H1 (cell line): Measurements from ENCODE around the gene CSRNP3. TPM values are rescaled to one million over a fixed set of nuclear protein-coding genes. Genes with fewer than 3 reads are reported as not detected.

Experiments used
- CTCF ChIA-PET: fragments of 300-600 bp; sonication (Branson Sonifier 250); formaldehyde crosslinking; loops from one replicate; lab custom pipeline; 2021; ENCODE audit not compliant: partially characterized antibody; lab: Charles Lee
- POLR2A ChIA-PET: fragments of 300-600 bp; sonication (Branson Sonifier 250); formaldehyde crosslinking; loops from one replicate; lab custom pipeline; 2021; ENCODE audit warnings: inconsistent platforms; ENCODE audit not compliant: partially characterized antibody; lab: Charles Lee
- DNase-seq, 2 experiments: peaks; one replicate each; pipeline versions ENCODE4 v3.0.0 to v3.0.0-alpha.2; 2010 to 2022; ENCODE audit warnings: low spot score in 2 of 2, low read depth in 1 of 2, mixed read lengths in 1 of 2
- FAIRE-seq: peaks from 2 replicates; lab custom pipeline; 2011; peaks lifted over from hg19 to GRCh38; lab: Jason Lieb, UNC
- H2AFZ ChIP-seq: 2 replicates; pipeline ENCODE4 v1.8.1; 2012; ENCODE audit warnings: low read length, inconsistent platforms
- H2AK5ac ChIP-seq: 2 replicates; pipeline ENCODE4 v1.6.1; 2013; ENCODE audit warnings: low read depth, low read length
- H2BK120ac ChIP-seq: replicated peaks from 2 replicates; pipeline ENCODE3; 2013; ENCODE audit warnings: low read depth, low read length, inconsistent platforms
- H2BK12ac ChIP-seq: 2 replicates; pipeline ENCODE4 v1.6.1; 2013; ENCODE audit warnings: low read depth, low read length
- H2BK15ac ChIP-seq: 2 replicates; pipeline ENCODE4 v1.6.1; 2013; ENCODE audit warnings: low read length
- H2BK20ac ChIP-seq: 2 replicates; pipeline ENCODE4 v1.6.1; 2013; ENCODE audit warnings: low read length
- H2BK5ac ChIP-seq: 2 replicates; pipeline ENCODE4 v1.6.1; 2013; ENCODE audit warnings: low read depth, low read length
- H3K14ac ChIP-seq: 2 replicates; pipeline ENCODE4 v1.6.1; 2013; ENCODE audit warnings: inconsistent platforms; ENCODE audit not compliant: insufficient read length
- H3K18ac ChIP-seq: 2 replicates; pipeline ENCODE4 v1.6.1; 2013; ENCODE audit warnings: low read length; ENCODE audit errors: extremely low read depth
- H3K23ac ChIP-seq: 2 replicates; pipeline ENCODE4 v1.6.1; 2013; ENCODE audit warnings: inconsistent platforms; ENCODE audit not compliant: insufficient read length
- H3K23me2 ChIP-seq: 2 replicates; pipeline ENCODE4 v1.6.1; 2013; ENCODE audit warnings: low read depth, low read length
- H3K27ac ChIP-seq: 2 replicates; pipeline ENCODE4 v1.6.1; 2011; ENCODE audit warnings: low read depth, low read length, inconsistent platforms
- H3K27me3 ChIP-seq, 4 experiments: replicated peaks in 1 of 4; 1 replicate in 1 of 4; 2 replicates in 3 of 4; pipeline versions ENCODE4 v1.6.1 to v1.8.1; 2011 to 2013; ENCODE audit warnings: low read length in 3 of 4, mild to moderate bottlenecking in 3 of 4, inconsistent platforms in 2 of 4, mixed read lengths in 2 of 4, moderate library complexity in 1 of 4; ENCODE audit not compliant: control insufficient read depth in 3 of 4, insufficient read depth in 3 of 4; ENCODE audit errors: extremely low read depth in 1 of 4
- H3K36me3 ChIP-seq, 4 experiments: 2 replicates each; pipeline versions ENCODE4 v1.6.1 to v1.8.1; 2011 to 2013; ENCODE audit warnings: mild to moderate bottlenecking in 4 of 4, low read length in 3 of 4, moderate library complexity in 2 of 4, control low read depth in 1 of 4, inconsistent platforms in 1 of 4; ENCODE audit not compliant: insufficient read depth in 4 of 4, control insufficient read depth in 2 of 4
- H3K4ac ChIP-seq: replicated peaks from 2 replicates; pipeline ENCODE3; 2013; ENCODE audit warnings: low read length, low read depth, mixed read lengths, inconsistent platforms; ENCODE audit not compliant: insufficient read length
- H3K4me1 ChIP-seq, 4 experiments: replicated peaks in 1 of 4; 1 replicate in 1 of 4; 2 replicates in 3 of 4; pipeline versions ENCODE4 v1.6.1 to v1.8.1; 2011 to 2013; ENCODE audit warnings: low read length in 3 of 4, inconsistent platforms in 2 of 4, mixed read lengths in 1 of 4; ENCODE audit not compliant: insufficient read depth in 4 of 4, control insufficient read depth in 3 of 4
- H3K4me2 ChIP-seq, 2 experiments: 2 replicates each; pipeline versions ENCODE4 v1.6.1 to v1.8.1; 2011 to 2013; ENCODE audit warnings: low read depth in 2 of 2, low read length in 2 of 2, control low read depth in 1 of 2, inconsistent platforms in 1 of 2, mild to moderate bottlenecking in 1 of 2; ENCODE audit not compliant: insufficient read depth in 1 of 2
- H3K4me3 ChIP-seq, 4 experiments: fragments of 200-600, 300-600 bp in 1 of 4; sonication (generic), shearing (Covaris generic), sonication (Bioruptor Twin) in 1 of 4; 2 replicates each; pipeline versions ENCODE4 v1.5.1 to v1.8.1; 2011 to 2016; ENCODE audit warnings: low read length in 4 of 4, low read depth in 3 of 4, control low read depth in 2 of 4, inconsistent platforms in 2 of 4, mild to moderate bottlenecking in 2 of 4, mixed read lengths in 1 of 4, moderate library complexity in 1 of 4; ENCODE audit not compliant: insufficient read depth in 2 of 4; ENCODE audit errors: extremely low read depth in 1 of 4
- H3K56ac ChIP-seq: replicated peaks from 2 replicates; pipeline ENCODE3; 2013; ENCODE audit warnings: low read depth, mild to moderate bottlenecking, mixed read lengths, low read length, inconsistent platforms; ENCODE audit not compliant: insufficient read length
- H3K79me1 ChIP-seq: 2 replicates; pipeline ENCODE4 v1.6.1; 2013; ENCODE audit warnings: low read depth, low read length, control low read depth
- H3K79me2 ChIP-seq, 2 experiments: 2 replicates each; pipeline versions ENCODE4 v1.6.1 to v1.8.1; 2012 to 2013; ENCODE audit warnings: low read length in 2 of 2, mild to moderate bottlenecking in 2 of 2, inconsistent platforms in 1 of 2; ENCODE audit not compliant: insufficient read depth in 2 of 2, control insufficient read depth in 1 of 2
- H3K9ac ChIP-seq, 4 experiments: replicated peaks in 1 of 4; 1 replicate in 1 of 4; 2 replicates in 3 of 4; pipeline versions ENCODE4 v1.6.1 to v1.8.1; 2011 to 2013; ENCODE audit warnings: low read depth in 3 of 4, low read length in 3 of 4, control low read depth in 2 of 4, mild to moderate bottlenecking in 2 of 4, moderate library complexity in 2 of 4, inconsistent platforms in 1 of 4; ENCODE audit errors: extremely low read depth in 1 of 4
- H3K9me3 ChIP-seq, 2 experiments: 2 replicates each; pipeline versions ENCODE4 v1.6.1 to v1.8.1; 2012 to 2013; ENCODE audit warnings: mild to moderate bottlenecking in 2 of 2, moderate library complexity in 2 of 2, control low read depth in 1 of 2, inconsistent platforms in 1 of 2, low read depth in 1 of 2, low read length in 1 of 2, mixed read lengths in 1 of 2; ENCODE audit not compliant: insufficient read depth in 2 of 2
- H4K20me1 ChIP-seq, 2 experiments: replicated peaks in 1 of 2; 2 replicates each; pipeline versions ENCODE3 to v1.8.1; 2011 to 2013; ENCODE audit warnings: inconsistent platforms in 2 of 2, low read length in 2 of 2, mild to moderate bottlenecking in 1 of 2; ENCODE audit not compliant: insufficient read depth in 2 of 2, control insufficient read depth in 1 of 2
- H4K5ac ChIP-seq: 2 replicates; pipeline ENCODE4 v1.6.1; 2013; ENCODE audit warnings: low read length, low read depth, mixed read lengths, inconsistent platforms; ENCODE audit not compliant: insufficient read length
- H4K8ac ChIP-seq: 2 replicates; pipeline ENCODE4 v1.8.0; 2013; ENCODE audit warnings: mild to moderate bottlenecking, moderate library complexity, low read length, inconsistent platforms; ENCODE audit not compliant: insufficient read depth; ENCODE audit errors: extremely low read depth
- H4K91ac ChIP-seq: replicated peaks from 2 replicates; pipeline ENCODE3; 2013; ENCODE audit warnings: low read length, mixed read lengths, inconsistent platforms; ENCODE audit not compliant: insufficient read length
- BACH1 ChIP-seq: IDR thresholded peaks from 2 replicates; pipeline ENCODE4 v1.6.1; 2012; ENCODE audit warnings: low read length, improper control_type of control experiment
- BCL11A ChIP-seq, 2 experiments: IDR thresholded peaks; one replicate each; pipeline ENCODE4 v1.6.1; 2011; ENCODE audit warnings: low read depth in 2 of 2, low read length in 2 of 2, mild to moderate bottlenecking in 2 of 2
- CHD1 ChIP-seq: IDR thresholded peaks from 2 replicates; pipeline ENCODE4 v1.6.1; 2012; ENCODE audit warnings: low read depth, low read length, improper control_type of control experiment
- EP300 ChIP-seq, 2 experiments: IDR thresholded peaks; 1 replicate in 1 of 2; 2 replicates in 1 of 2; pipeline ENCODE4 v1.6.1; 2011 to 2012; ENCODE audit warnings: low read depth in 2 of 2, low read length in 2 of 2, mild to moderate bottlenecking in 2 of 2, borderline replicate concordance in 1 of 2, inconsistent platforms in 1 of 2, moderate library complexity in 1 of 2
- HDAC2 ChIP-seq, 2 experiments: fragments of 300-600 bp in 1 of 2; sonication (generic) in 1 of 2; IDR thresholded peaks; 2 replicates each; pipeline ENCODE4 v1.6.1; 2011 to 2012; ENCODE audit warnings: low read depth in 2 of 2, low read length in 2 of 2, mild to moderate bottlenecking in 2 of 2, moderate library complexity in 2 of 2, borderline replicate concordance in 1 of 2, inconsistent platforms in 1 of 2
- JUND ChIP-seq: IDR thresholded peaks from 2 replicates; pipeline ENCODE4 v1.6.1; 2011; ENCODE audit warnings: mild to moderate bottlenecking, improper control_type of control experiment, low read length
- POLR2A ChIP-seq, 2 experiments: IDR thresholded peaks; 1 replicate in 1 of 2; 2 replicates in 1 of 2; pipeline ENCODE4 v1.6.1; 2011; ENCODE audit warnings: low read depth in 2 of 2, low read length in 2 of 2, mild to moderate bottlenecking in 2 of 2; ENCODE audit errors: control extremely low read depth in 1 of 2
- RBBP5 ChIP-seq: IDR thresholded peaks from 2 replicates; pipeline ENCODE4 v1.7.1; 2012; ENCODE audit warnings: low read depth, mild to moderate bottlenecking, inconsistent platforms, low read length, moderate library complexity, borderline replicate concordance
- SIRT6 ChIP-seq: IDR thresholded peaks from one replicate; pipeline ENCODE4 v1.7.1; 2012; ENCODE audit warnings: low read length, inconsistent platforms
- TCF12 ChIP-seq: IDR thresholded peaks from 2 replicates; pipeline ENCODE4 v1.6.1; 2011; ENCODE audit warnings: low read depth, mild to moderate bottlenecking, low read length
- YY1 ChIP-seq: IDR thresholded peaks from 2 replicates; pipeline ENCODE4 v1.6.1; 2011; ENCODE audit warnings: low read depth, mild to moderate bottlenecking, low read length
- ZNF274 ChIP-seq: IDR thresholded peaks from 2 replicates; pipeline ENCODE4 v1.7.0; 2012; ENCODE audit warnings: low read length, borderline replicate concordance; ENCODE audit errors: extremely low read depth
- WGBS, 2 experiments: shearing (Covaris generic) in 1 of 2; methylation state at CpG; one replicate each; pipeline versions ENCODE4 v1.1.6 to v1.1.7; 2013 to 2015; ENCODE audit warnings: low lambda C conversion rate in 2 of 2, mixed read lengths in 2 of 2, inconsistent platforms in 1 of 2, low coverage in 1 of 2, missing lambda C conversion rate in 1 of 2; ENCODE audit not compliant: insufficient replicate concordance in 2 of 2, insufficient coverage in 1 of 2, insufficient read length in 1 of 2; ENCODE audit errors: extremely low coverage in 1 of 2, missing lambda C conversion rate in 1 of 2; 5-methylcytosine and 5-hydroxymethylcytosine counted together
- polyA plus RNA-seq, 7 experiments: library from polyadenylated mRNA; depleted of rRNA in 3 of 7; stranded (reverse) in 5 of 7; unstranded in 2 of 7; fragments of >200 nt in 5 of 7; fragments of 200-250 nt in 2 of 7; gene quantifications; 1 replicate in 5 of 7; 2 replicates in 1 of 7; 4 replicates in 1 of 7; pipeline versions ENCODE4 v1.2.1 to v1.2.3, GENCODE V29; 2011 to 2013; ENCODE audit warnings: missing spikeins in 2 of 7, mixed read lengths in 2 of 7
- total RNA-seq: library from RNA; stranded (reverse); fragmentation: NEBNext Ultra II Directional; extraction: Animal tissue kit (Norgen Biotek cat#: 25700); gene quantifications from 2 replicates; pipeline ENCODE4 v1.2.1, GENCODE V29; 2021
- TF ChIP-seq, protein P1 (sequence below): IDR thresholded peaks from 2 replicates; pipeline ENCODE4 v1.6.1; 2012; ENCODE audit warnings: low read length, inconsistent platforms

CSRNP3 gene
- total and polyA plus RNA-seq, 2 of the 8 experiments (the other 6 are each of a cell fraction or from before 2014, with no cell fraction given): 1.3 to 6.5 TPM

DNA sequence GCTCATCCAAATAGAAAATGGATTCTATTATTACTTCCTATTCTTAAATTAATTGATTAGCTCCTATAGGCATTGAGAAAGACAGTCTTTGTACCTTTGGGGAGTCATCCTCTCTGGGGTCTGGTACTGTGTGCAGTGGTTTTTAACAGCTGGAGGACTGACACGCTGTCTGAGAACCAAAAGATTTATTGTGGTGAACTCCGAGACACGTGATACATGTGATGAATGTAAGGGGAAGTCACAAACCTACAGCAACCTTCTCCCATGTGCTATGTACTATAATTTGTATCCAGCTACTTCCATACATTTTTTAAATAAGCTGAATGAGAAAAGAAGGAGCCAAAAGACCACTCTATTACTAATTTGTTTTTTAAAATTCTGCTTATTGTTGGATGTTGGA lies 190.9 kb downstream of the CSRNP3 start:
- H3K4ac ChIP-seq: no peak overlapping the region
- no peak overlapping the region for H3K4me3 ChIP-seq
- WGBS, 2 experiments: 92% methylated on average over 3 of the region's 3 CpGs; no CpG with 5 or more reads in 1 of the 2 experiments
- H4K20me1 ChIP-seq: no peaks in the 10 kb centered on the region
- H4K5ac ChIP-seq: no peak overlapping the region
- no peaks in the 10 kb centered on the region for H3K27me3 ChIP-seq
- H3K36me3 ChIP-seq: peaks cover 0 to 6% (median 0%) of the 10 kb centered on the region in 4 experiments; a peak in 1 of 8 replicates
- H3K9me3 ChIP-seq: no peaks in the 10 kb centered on the region
- CTCF ChIA-PET: interaction anchor here (0.9 to 2.5 kb wide), 5 partner anchors 8 to 258 kb away, joined by 3 to 8 read pairs (median 4); no protein-coding TSS in a partner anchor
- POLR2A ChIA-PET: interaction anchor here (1.0 kb wide), 1 partner anchor 147 kb away, joined by 3 read pairs; no protein-coding TSS in a partner anchor
- FAIRE-seq: no peak
- no peak overlapping the region for H2AK5ac ChIP-seq
- DNase-seq: no peak
- no peaks in the 10 kb centered on the region for H3K79me1 ChIP-seq
- no peak overlapping the region for H3K9ac ChIP-seq
- no peaks in the 10 kb centered on the region for H3K79me2 ChIP-seq
- H2AFZ ChIP-seq: no peak overlapping the region
- H3K4me1 ChIP-seq: no peaks in the 10 kb centered on the region
- H3K27ac ChIP-seq: no peak overlapping the region
- H3K23me2 ChIP-seq: no peaks in the 10 kb centered on the region
- H2BK120ac ChIP-seq: no peak overlapping the region
- no peak overlapping the region for H2BK5ac ChIP-seq
- no peak overlapping the region for H4K91ac ChIP-seq
- no peak overlapping the region for H2BK15ac ChIP-seq
- no peak overlapping the region for H2BK20ac ChIP-seq
- H3K14ac ChIP-seq: no peak overlapping the region
- no peak overlapping the region for H3K4me2 ChIP-seq
- H4K8ac ChIP-seq: no peak overlapping the region
- H2BK12ac ChIP-seq: no peak overlapping the region
- H3K23ac ChIP-seq: no peak overlapping the region
- no peak overlapping the region for H3K18ac ChIP-seq
- H3K56ac ChIP-seq: no peak overlapping the region
- TF ChIP-seq ZNF274: no peak
- TF ChIP-seq YY1: no peak
- TF ChIP-seq BCL11A (IDR thresholded peaks at IDR 0.05; ENCODE audit: low read depth in 2 of 2, low read length in 2 of 2): no peak
- no peak for TF ChIP-seq BACH1
- no peak for TF ChIP-seq TCF12
- no peak for TF ChIP-seq JUND
- TF ChIP-seq RBBP5: no peak
- no peak for TF ChIP-seq CHD1
- no peak for TF ChIP-seq SIRT6
- TF ChIP-seq HDAC2 (IDR thresholded peaks at IDR 0.05; ENCODE audit: borderline replicate concordance in 1 of 2, low read depth in 2 of 2, low read length in 2 of 2): no peak
- TF ChIP-seq EP300 (IDR thresholded peaks at IDR 0.05; ENCODE audit: borderline replicate concordance in 1 of 2, low read depth in 2 of 2, low read length in 2 of 2): no peak
- TF ChIP-seq, protein P1, sequence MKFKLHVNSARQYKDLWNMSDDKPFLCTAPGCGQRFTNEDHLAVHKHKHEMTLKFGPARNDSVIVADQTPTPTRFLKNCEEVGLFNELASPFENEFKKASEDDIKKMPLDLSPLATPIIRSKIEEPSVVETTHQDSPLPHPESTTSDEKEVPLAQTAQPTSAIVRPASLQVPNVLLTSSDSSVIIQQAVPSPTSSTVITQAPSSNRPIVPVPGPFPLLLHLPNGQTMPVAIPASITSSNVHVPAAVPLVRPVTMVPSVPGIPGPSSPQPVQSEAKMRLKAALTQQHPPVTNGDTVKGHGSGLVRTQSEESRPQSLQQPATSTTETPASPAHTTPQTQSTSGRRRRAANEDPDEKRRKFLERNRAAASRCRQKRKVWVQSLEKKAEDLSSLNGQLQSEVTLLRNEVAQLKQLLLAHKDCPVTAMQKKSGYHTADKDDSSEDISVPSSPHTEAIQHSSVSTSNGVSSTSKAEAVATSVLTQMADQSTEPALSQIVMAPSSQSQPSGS: no peak
- TF ChIP-seq POLR2A (IDR thresholded peaks at IDR 0.05; ENCODE audit: control extremely low read depth in 1 of 2, low read depth in 2 of 2, low read length in 2 of 2): no peak
